Erythroblast (primary cell): ENCODE data around the gene FXYD3.
"Not testable (repeated sequence)": the region's sequence is repeated elsewhere in the genome, so short reads cannot be mapped to it uniquely, and the experiment has no call there.

Experiments used
- GATA1 ChIP-seq: IDR thresholded peaks from 2 replicates; pipeline ENCODE4 v1.6.1; 2011; ENCODE audit warnings: low read depth, mild to moderate bottlenecking, control low read depth, low read length, moderate library complexity
- POLR2A ChIP-seq: IDR thresholded peaks from 2 replicates; pipeline ENCODE4 v1.6.1; 2011; ENCODE audit warnings: mild to moderate bottlenecking, low read length

DNA sequence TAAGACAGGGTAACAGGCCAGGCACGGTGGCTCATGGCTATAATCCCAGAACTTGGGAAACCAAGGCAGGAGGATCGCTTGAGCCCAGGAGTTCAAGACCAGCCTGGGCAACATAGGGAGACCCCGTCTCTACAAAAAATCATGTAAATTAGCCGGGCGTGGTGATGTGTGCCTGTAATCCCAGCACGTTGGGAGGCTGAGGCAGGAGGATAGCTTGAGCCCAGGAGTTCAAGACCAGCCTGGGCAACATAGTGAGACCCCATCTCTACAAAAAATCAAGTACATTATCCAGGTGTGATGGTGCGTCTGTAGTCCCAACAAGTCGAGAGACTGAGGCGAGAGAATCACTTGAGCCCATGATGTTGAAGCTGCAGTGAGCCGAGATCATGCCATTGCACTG is 12.0 kb upstream of the FXYD3 start:
- not testable (repeated sequence) for TF ChIP-seq POLR2A, GATA1
